ENCODE results near the gene GPSM3.

DNA sequence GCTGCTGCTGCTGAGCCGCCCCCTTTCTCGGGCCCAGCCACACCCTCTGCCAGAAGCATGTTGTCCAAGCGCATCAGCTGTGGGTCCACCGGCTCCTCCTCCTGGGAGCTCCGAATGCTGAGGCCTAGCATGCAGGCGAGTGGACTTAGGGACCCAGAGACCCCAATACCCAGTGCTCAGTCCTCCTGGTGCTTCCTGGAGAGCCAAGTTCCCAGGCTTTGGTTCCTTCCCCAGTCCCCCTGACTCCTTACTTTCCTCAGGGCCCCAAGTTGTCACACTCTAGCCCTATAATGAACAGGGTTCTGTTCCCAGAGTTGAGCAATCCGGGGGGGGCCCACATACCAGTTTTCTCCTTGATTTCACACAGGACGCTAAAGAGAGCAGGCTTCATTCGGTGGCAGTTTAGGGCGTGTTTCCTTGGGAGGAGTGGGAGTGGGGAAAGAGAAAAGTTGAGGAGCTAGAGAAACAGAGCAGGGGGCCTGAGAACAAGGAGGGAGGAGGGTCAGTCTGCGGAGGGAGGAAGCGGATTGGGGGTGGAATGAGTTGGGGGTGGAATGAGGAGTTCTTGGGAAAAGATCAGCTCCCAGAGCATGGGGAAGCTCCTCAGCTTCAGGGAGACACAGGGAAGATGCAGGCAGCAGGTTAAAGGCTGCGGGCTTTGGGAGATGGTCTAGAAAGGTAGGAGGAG, 3.9 kb downstream of the GPSM3 start:
- TF ChIP-seq SP1 (CRISPR knock-in tag; conservative IDR thresholded peaks at IDR 0.05) (no peak), JUN (CRISPR knock-in tag; IDR thresholded peaks at IDR 0.05) (no peak), CREB1 (CRISPR knock-in tag; IDR thresholded peaks at IDR 0.05) (no peak)
- TF ChIP-seq, protein P1, sequence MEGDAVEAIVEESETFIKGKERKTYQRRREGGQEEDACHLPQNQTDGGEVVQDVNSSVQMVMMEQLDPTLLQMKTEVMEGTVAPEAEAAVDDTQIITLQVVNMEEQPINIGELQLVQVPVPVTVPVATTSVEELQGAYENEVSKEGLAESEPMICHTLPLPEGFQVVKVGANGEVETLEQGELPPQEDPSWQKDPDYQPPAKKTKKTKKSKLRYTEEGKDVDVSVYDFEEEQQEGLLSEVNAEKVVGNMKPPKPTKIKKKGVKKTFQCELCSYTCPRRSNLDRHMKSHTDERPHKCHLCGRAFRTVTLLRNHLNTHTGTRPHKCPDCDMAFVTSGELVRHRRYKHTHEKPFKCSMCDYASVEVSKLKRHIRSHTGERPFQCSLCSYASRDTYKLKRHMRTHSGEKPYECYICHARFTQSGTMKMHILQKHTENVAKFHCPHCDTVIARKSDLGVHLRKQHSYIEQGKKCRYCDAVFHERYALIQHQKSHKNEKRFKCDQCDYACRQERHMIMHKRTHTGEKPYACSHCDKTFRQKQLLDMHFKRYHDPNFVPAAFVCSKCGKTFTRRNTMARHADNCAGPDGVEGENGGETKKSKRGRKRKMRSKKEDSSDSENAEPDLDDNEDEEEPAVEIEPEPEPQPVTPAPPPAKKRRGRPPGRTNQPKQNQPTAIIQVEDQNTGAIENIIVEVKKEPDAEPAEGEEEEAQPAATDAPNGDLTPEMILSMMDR (IDR thresholded peaks at IDR 0.05), result no peak
- TF ChIP-seq, protein P2, sequence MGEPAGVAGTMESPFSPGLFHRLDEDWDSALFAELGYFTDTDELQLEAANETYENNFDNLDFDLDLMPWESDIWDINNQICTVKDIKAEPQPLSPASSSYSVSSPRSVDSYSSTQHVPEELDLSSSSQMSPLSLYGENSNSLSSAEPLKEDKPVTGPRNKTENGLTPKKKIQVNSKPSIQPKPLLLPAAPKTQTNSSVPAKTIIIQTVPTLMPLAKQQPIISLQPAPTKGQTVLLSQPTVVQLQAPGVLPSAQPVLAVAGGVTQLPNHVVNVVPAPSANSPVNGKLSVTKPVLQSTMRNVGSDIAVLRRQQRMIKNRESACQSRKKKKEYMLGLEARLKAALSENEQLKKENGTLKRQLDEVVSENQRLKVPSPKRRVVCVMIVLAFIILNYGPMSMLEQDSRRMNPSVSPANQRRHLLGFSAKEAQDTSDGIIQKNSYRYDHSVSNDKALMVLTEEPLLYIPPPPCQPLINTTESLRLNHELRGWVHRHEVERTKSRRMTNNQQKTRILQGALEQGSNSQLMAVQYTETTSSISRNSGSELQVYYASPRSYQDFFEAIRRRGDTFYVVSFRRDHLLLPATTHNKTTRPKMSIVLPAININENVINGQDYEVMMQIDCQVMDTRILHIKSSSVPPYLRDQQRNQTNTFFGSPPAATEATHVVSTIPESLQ (CRISPR knock-in tag; IDR thresholded peaks at IDR 0.05), result no peak
